NB4 (cell line): ENCODE measurements around the gene SMC6.

Source experiments
- POLR2A ChIP-seq: IDR thresholded peaks from 2 replicates; pipeline ENCODE4 v1.6.1; 2011; ENCODE audit warnings: mild to moderate bottlenecking; ENCODE audit not compliant: insufficient read length; ENCODE audit errors: extremely low read depth
- TF ChIP-seq, protein P1 (sequence below): IDR thresholded peaks from one replicate; pipeline ENCODE4 v1.5.1; 2012; ENCODE audit warnings: low read depth, low read length

GRCh38 chr2:17640406-17640805, 113.2 kb downstream of the SMC6 start:
- TF ChIP-seq, protein P1, sequence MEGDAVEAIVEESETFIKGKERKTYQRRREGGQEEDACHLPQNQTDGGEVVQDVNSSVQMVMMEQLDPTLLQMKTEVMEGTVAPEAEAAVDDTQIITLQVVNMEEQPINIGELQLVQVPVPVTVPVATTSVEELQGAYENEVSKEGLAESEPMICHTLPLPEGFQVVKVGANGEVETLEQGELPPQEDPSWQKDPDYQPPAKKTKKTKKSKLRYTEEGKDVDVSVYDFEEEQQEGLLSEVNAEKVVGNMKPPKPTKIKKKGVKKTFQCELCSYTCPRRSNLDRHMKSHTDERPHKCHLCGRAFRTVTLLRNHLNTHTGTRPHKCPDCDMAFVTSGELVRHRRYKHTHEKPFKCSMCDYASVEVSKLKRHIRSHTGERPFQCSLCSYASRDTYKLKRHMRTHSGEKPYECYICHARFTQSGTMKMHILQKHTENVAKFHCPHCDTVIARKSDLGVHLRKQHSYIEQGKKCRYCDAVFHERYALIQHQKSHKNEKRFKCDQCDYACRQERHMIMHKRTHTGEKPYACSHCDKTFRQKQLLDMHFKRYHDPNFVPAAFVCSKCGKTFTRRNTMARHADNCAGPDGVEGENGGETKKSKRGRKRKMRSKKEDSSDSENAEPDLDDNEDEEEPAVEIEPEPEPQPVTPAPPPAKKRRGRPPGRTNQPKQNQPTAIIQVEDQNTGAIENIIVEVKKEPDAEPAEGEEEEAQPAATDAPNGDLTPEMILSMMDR: no peak
- no peak for TF ChIP-seq POLR2A
